SK-N-SH (cell line): Measurements from ENCODE around the gene AGAP1.

ENCODE experiments used
- ELF1 ChIP-seq: IDR thresholded peaks from 2 replicates; pipeline ENCODE4 v1.4.0; 2012
- FOXJ3 ChIP-seq: sonication (generic); formaldehyde crosslinking; IDR thresholded peaks from 2 replicates; pipeline ENCODE4 v1.5.1; 2020; ENCODE audit warnings: mild to moderate bottlenecking, missing genetic modification reagents
- FOXM1 ChIP-seq: IDR thresholded peaks from 2 replicates; pipeline ENCODE4 v1.4.0; 2012; ENCODE audit warnings: low read depth, mild to moderate bottlenecking
- POLR2AphosphoS5 ChIP-seq: IDR thresholded peaks from 2 replicates; pipeline ENCODE4 v1.6.1; 2012; ENCODE audit warnings: low read depth, low read length
- RAD21 ChIP-seq: IDR thresholded peaks from 2 replicates; pipeline ENCODE4 v1.6.1; 2012; ENCODE audit warnings: mild to moderate bottlenecking, low read length
- RCOR1 ChIP-seq: fragments of 150-350 bp; IDR thresholded peaks from 2 replicates; pipeline ENCODE4 v1.6.1; 2017; ENCODE audit warnings: antibody characterized with exemption, low read length
- RFX5 ChIP-seq: IDR thresholded peaks from 2 replicates; pipeline ENCODE4 v1.6.1; 2012; ENCODE audit warnings: mild to moderate bottlenecking, improper control_type of control experiment, low read length
- SMC3 ChIP-seq: IDR thresholded peaks from 2 replicates; pipeline ENCODE4 v1.6.1; 2012; ENCODE audit warnings: low read depth, low read length, improper control_type of control experiment
- TEAD4 ChIP-seq: IDR thresholded peaks from 2 replicates; pipeline ENCODE4 v1.4.0; 2012; ENCODE audit warnings: mild to moderate bottlenecking, borderline replicate concordance; ENCODE audit not compliant: insufficient read depth
- USF2 ChIP-seq: fragments of 150-350 bp; IDR thresholded peaks from 2 replicates; pipeline ENCODE4 v1.6.1; 2017; ENCODE audit warnings: antibody characterized with exemption, low read length, low read depth, borderline replicate concordance
- TF ChIP-seq, protein P1 (sequence below): fragments of 200-600 bp; sonication (generic); IDR thresholded peaks from 2 replicates; pipeline ENCODE4 v1.6.1; 2017; ENCODE audit warnings: antibody characterized with exemption, mild to moderate bottlenecking, moderate library complexity
- TF ChIP-seq, protein P2 (sequence below): fragments of 150-350 bp; IDR thresholded peaks from 2 replicates; pipeline ENCODE4 v1.6.1; 2016; ENCODE audit warnings: mild to moderate bottlenecking, low read depth, low read length
- TF ChIP-seq, protein P3 (sequence below): IDR thresholded peaks from 2 replicates; pipeline ENCODE4 v1.4.0; 2012; ENCODE audit warnings: low read depth

- TF ChIP-seq, protein P1, sequence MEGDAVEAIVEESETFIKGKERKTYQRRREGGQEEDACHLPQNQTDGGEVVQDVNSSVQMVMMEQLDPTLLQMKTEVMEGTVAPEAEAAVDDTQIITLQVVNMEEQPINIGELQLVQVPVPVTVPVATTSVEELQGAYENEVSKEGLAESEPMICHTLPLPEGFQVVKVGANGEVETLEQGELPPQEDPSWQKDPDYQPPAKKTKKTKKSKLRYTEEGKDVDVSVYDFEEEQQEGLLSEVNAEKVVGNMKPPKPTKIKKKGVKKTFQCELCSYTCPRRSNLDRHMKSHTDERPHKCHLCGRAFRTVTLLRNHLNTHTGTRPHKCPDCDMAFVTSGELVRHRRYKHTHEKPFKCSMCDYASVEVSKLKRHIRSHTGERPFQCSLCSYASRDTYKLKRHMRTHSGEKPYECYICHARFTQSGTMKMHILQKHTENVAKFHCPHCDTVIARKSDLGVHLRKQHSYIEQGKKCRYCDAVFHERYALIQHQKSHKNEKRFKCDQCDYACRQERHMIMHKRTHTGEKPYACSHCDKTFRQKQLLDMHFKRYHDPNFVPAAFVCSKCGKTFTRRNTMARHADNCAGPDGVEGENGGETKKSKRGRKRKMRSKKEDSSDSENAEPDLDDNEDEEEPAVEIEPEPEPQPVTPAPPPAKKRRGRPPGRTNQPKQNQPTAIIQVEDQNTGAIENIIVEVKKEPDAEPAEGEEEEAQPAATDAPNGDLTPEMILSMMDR = no peak
- TF ChIP-seq RAD21 = no peak
- TF ChIP-seq ELF1 = no peak
- no peak for TF ChIP-seq SMC3
- no peak for TF ChIP-seq RCOR1
- TF ChIP-seq, protein P2, sequence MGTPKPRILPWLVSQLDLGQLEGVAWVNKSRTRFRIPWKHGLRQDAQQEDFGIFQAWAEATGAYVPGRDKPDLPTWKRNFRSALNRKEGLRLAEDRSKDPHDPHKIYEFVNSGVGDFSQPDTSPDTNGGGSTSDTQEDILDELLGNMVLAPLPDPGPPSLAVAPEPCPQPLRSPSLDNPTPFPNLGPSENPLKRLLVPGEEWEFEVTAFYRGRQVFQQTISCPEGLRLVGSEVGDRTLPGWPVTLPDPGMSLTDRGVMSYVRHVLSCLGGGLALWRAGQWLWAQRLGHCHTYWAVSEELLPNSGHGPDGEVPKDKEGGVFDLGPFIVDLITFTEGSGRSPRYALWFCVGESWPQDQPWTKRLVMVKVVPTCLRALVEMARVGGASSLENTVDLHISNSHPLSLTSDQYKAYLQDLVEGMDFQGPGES = no peak
- TF ChIP-seq USF2 = no peak
- TF ChIP-seq RFX5 = no peak
- TF ChIP-seq, protein P3, sequence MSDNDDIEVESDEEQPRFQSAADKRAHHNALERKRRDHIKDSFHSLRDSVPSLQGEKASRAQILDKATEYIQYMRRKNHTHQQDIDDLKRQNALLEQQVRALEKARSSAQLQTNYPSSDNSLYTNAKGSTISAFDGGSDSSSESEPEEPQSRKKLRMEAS = no peak
- no peak for TF ChIP-seq POLR2AphosphoS5
- TF ChIP-seq FOXM1 = no peak
- no peak for TF ChIP-seq FOXJ3 (CRISPR knock-in tag)
- TF ChIP-seq TEAD4 = no peak
Measured at GRCh38 chr2:235588750-235589149, 94.9 kb downstream of the AGAP1 start.
